HG03280 (cell line): ENCODE data around the gene MTCH2.

ENCODE experiments used
- ATAC-seq: cut with Tn5 transposase; IDR thresholded peaks from one replicate; pipeline ENCODE4 v1.9.1; 2021; ENCODE audit warnings: mild to moderate bottlenecking, moderate library complexity; ENCODE audit not compliant: unreplicated experiment

The MTCH2 gene

DNA sequence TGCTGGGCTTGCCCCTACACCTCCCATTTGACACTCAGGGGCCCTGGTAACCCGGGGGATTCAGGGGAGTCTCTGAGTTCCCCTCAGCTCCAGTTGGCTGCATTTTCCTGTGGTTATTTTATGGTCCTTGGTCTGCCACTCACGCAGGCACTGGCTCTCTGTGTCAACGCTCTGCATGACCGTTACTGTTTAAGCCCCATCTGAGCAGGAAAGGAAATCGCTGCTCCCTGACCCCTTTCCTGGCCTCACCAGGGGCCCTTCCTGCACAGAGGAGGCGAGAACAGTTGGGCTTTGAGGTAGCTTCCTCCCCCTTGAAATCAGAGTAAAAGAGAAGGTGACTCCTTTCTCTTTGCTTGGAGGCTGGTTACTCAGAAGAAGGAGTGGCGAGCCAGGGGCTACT, 50.6 kb downstream of the MTCH2 start:
- no peak for ATAC-seq

DNA sequence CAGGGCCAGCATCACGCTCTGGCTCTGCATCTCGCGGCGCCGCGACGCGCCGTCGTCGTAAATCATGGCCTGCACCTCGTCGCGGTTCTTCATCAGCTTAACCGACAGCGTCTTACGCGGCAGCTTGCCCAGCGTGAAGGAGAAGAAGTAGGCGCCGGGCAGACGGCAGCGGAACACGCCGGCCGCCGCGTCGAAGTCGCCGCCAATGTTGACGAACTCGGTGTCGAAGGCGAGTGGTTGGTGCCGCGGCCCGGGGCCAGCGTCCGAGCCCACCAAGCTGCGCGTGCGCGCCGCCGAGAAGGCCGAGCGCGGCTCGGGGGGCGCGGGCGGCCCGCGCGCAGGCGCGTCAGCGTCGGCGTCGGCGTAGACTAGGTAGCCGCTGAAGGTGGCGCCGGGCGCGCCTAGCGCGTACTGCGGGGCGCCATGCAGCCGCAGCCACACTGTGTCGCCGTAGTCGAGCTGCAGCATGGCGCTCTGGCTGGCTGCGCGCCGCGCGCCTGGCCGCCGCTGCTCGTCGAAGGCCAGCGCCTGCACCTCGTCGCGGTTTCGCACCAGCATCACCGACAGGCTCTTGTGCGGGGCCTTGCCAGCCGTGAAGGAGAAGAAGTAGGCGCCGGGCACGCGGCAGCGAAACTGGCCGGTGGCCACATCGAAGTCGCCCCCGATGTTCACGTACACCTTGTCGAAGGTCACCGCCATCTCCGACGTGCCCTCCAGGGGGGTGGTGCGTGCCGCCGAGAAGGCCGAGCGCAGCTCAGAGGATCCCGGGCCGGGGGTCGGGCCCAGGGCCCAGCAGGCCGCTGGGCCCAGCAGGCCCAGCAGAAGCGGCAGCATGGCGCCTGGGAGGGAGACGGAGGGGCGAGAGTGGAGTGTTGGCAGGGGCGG, 52.1 kb downstream of the MTCH2 start:
- ATAC-seq: no peak

DNA sequence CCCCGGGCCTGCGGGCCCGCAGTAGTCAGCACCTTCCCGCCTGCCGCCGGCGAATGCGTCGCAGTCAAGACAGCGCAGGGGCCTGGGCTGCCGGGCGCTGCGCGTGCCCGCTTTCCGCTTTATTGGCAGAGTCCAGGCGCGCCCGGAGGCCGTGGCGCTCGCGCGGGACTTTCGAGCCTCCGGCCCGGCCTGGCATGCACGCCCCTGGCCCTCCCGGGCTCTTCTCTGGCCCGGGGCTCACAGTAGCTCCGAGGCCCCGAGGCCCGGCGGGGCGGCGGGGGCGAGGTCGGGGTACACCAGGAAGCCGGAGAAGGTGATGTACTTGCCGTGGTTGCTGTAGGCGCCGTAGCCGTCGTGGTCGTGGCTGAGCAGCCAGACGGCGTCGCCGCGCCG, 52.8 kb downstream of the MTCH2 start:
- no peak for ATAC-seq

DNA sequence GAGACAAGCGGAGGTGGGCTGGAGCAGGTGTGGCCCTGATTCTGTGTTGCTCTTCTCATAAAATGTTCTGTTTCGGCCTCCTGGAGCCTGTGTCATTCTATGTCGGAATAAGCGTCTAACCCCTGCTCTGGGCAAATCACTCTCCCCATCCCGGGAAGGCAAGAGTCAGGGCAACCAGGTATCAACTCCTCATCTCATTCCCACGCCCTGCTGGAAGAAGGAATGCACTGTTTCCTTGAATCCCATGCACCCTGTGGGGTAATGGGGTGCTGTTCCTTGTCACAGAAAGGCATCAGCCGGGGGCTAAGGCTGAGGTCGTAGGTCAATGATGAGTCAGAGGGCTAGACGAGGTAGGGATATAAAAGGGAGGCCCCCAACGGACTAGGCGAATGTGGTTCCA, 53.2 kb downstream of the MTCH2 start:
- ATAC-seq: no peak

DNA sequence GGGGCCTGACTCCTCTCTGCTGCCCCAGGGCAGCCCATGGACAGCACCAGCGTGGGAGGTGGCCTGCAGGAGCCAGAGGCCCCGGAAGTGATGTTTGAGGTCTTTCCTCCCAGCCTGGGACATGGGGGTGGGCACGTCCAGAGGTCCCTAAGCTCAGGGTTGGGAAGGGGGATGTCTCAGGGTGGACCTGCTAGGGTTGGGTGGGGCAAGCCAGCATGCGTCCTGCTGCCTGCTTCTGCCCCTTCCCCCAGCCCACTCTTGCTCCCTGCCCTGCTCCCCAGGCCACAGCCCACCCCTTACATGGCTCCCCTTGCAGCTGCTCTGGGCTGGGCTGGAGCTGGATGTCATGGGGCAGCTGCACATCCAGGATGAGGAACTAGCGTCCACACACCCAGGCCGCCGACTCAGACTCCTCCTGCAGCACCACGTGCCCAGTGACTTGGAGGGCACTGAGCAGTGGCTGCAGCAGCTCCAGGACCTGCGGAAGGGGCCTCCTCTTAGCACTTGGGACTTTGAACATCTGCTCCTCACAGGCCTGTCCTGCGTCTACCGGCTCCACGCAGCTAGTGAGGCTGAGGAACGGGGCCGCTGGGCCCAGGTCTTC, 54.5 kb downstream of the MTCH2 start:
- ATAC-seq: no peak

DNA sequence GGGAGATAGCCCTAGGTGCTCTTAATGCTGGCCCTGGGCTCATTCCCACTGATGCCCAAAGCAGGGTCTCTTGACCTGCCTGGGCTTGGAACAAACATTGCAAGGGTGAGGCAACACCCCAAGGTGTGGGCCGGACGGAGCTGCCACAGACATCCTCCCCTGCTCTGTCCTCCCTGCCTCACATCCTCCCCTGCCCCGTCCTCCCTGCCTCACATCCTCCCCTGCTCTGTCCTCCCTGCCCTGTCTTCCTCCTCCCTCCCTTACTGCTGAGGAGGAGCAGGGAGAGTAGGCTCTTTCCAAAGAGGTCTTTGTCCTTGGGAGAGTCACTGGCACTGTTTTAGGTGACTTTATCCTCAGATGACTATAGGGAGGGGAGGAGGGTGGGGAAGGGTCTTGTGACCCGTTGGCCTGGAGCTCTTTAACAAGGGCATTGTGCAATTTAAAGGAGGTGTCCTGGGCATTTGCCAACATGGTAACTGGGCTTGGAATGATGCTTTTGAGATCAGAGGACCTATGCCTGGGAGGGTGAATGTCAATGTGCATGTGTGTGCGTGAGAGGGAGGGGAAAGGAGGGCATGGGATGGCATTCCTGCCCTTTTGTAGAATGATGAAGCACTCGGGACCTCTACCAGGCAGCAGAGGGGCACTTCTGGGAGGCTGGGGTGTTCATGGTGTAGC, 55.2 kb downstream of the MTCH2 start:
- no peak for ATAC-seq

DNA sequence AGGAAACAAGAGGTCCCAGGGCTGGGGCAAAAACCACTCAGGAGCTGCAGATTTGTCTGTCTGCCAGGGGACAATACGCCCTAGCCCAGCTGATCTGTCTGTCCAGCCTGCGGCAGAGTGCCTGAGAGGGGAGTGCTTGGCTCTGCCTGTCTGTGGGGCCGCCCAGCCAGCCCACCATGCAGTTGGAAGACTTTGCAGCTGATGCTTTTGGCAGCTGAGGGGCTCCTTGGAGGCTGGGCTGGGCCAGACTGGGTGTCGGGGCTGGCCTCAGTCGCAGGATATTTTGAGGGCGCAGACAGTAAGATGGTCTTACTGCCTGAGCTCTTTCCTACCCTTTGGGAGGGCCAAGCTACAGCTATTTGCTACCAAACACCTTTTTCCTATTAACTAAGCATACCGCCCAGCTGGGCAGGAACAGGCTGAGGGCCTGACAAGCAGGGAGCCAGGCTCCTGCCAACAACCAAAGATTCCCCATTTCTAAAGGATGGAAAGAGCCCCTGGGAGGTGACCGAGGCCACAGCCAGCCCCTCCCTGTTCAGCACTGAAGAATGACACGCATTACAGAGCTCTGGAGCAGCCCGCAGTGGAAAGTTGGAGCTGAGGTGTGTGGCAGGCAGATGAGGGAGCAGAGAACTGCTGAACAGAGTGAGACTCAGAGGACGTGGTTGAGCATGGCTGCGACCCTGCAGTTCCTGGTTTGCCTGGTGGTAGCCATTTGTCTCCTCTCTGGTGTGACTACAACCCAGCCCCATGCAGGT, 56.1 kb downstream of the MTCH2 start, which contains the start of gene FAM180B:
Gene FAM180B (plus strand): TSS at position 581 of the 758 bp plus-strand sequence. CDS start 91 bp downstream, at position 672.
- ATAC-seq: no peak

DNA sequence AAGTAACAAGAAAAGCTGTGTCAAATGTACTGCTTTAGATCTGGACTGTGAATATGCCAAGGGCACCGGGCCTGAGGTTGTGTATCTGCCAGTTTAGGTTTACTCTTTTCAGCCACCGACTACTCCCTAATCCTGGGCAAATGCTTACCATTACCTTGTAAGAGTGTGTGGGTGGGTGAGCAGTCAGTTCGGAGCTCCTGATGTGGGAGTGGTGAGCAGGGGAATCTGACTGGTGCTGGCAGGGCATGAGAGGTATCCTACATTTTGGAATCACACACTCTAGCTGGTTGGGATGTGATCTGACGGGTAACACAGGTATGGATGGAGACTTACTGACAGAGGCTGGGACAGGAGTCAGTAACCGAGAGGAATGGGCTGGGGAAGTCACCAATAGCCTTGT, 58.5 kb downstream of the MTCH2 start:
- no peak for ATAC-seq

DNA sequence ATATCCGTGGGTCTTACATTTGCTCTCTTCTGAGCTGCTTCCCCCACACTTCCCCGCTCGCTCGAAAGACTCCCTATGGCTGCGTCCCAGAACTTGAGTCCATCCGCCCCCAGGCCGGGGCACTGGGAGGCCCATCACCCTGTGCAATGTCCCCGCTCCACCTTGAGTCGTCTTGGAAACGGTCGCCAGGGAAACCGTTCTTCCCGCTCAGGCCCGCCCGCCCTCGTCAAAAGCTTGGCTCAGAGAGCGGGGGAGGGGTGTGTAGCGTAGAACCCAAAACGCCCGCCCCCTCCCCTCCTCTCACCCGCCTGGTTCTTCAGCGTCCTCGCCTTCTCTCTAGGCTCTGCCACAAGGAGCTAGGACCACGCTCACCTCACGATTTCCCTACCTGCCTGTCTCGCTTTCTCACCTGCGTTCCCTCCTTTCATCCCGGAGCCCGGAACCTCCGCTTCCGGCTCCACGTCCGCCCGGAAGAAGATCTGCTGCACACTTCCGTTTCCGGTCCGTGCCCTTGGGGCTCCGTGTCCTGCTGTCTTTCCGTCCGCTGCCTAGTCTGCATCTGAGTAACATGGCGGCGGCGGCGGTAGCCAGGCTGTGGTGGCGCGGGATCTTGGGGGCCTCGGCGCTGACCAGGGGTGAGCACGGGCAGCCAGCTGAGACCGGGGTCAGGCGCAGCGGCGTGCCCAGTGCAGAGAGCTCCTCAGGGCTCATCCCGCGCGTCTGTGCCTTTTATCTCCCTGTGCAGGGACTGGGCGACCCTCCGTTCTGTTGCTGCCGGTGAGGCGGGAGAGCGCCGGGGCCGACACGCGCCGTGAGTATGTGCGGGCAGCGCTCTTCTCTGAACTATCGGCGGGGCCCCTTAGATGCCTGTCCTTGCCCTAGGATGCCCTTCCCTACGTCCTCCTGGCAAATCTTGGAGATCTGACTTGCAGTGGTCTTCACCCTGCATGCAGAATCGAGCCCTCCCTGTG, 63.5 kb downstream of the MTCH2 start, which contains the start of the genes KBTBD4 and NDUFS3:
Gene KBTBD4 (minus strand): TSS at position 447 of the 971 bp plus-strand sequence. CDS start 19 bp downstream, at position 428.
Gene NDUFS3 (plus strand): TSS at position 551 of the 971 bp plus-strand sequence. CDS start 18 bp downstream, at position 569.
- peak; percentile 90 for ATAC-seq

DNA sequence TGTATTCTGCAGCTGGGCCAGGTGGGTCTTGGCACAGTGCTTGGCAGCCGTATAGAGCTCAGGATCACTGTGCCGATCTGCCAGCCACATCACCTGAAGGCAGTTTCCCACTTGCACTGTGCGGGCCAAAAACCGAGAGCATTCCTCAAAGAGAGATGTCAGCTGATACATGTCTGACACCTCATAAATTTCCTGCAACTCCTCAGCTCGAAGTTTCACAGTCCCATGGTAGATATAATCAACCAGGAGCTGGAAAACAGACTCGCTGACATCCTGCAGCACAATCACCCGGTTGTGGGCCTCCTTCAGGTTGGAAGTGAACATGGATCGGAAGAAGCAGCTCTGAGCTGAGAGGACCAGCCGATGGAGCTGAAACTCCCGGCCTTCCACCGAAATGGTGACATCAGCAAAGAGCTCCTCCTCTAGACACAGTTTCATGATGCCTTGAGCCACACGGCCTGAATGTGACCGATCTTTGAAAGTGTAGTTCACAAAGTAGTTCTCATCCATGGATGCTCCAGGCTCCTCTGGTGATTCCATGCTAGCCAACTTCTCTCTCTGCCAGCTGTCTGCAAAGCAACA, 64.8 kb downstream of the MTCH2 start:
- ATAC-seq: no peak

DNA sequence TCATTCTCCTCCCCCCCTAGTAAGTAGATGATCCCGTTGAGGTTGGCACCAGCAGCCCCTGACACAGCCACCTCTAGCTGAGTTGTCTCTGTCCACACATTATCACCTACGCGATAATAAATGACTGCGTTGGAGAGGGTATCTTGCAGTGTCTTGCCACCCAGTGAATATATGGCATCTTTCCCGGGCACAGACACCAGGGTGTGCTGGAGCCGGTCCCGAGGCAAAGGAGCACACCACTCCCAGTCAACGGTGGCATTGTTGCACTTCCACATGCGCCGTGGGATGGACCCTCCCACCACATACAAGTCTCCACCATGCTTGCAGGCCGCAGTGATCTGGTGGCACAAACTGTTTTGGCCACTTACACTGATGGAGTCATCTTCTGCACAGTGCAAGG, 69.0 kb downstream of the MTCH2 start:
- no peak for ATAC-seq

DNA sequence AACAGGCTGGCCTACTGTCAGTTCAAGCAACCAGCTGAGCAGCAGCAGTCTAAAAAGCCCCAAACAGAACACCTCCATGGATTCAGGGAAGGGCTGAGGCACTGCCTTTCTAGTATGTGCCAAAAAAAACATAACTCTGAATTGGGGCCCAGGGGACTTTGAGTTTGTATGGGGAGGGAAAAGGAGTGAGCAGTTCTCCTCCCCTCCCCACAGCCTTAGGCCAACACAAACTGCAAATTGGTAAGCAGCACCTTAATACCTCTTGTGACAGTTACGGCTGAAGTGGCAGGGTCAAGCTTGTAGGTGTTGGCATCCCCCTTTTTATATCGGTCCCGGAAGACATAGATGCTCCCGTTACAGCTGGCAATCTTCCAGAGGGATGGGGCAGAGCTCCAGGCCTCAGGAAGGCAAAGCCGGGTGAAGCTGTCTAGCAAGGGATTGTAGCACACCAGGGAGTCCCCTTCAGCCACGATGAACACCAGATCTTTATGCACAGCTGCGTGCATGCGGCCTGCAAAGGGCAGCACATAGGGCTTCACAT, 69.6 kb downstream of the MTCH2 start:
- no peak for ATAC-seq

DNA sequence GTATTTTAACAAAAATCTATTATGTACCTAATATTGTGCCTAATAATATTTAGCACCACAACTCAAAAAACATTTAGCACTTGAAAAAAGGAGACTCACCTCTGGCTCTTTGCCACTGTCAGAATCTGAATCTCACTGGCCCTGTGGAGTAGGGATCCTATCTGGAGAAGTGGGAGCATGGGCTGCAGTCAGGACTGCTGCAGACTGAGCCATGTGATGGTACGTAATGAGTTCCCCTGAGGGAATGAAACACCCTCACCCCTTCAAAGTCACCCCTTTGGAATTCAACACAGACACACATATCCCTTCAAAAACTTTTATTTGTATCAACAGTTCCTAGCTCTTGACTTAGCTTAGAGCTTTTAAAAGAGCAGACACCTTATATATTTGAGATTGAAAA, 70.5 kb downstream of the MTCH2 start:
- ATAC-seq: no peak

DNA sequence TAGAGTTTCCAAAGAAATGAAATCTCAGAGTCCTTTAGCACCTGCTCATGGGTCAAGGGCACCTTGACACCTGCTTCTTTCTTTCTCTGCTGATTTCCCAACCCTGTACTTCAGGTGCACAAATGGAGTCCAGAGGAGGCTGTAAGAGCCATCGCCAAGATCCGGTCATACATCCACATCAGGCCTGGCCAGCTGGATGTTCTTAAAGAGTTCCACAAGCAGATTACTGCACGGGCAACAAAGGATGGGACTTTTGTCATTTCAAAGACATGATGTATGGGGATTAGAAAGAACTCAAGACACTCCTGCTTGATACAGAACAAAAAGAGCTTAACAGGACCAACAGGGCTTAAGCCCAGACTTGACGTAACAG, 71.0 kb downstream of the MTCH2 start:
- ATAC-seq: no peak

DNA sequence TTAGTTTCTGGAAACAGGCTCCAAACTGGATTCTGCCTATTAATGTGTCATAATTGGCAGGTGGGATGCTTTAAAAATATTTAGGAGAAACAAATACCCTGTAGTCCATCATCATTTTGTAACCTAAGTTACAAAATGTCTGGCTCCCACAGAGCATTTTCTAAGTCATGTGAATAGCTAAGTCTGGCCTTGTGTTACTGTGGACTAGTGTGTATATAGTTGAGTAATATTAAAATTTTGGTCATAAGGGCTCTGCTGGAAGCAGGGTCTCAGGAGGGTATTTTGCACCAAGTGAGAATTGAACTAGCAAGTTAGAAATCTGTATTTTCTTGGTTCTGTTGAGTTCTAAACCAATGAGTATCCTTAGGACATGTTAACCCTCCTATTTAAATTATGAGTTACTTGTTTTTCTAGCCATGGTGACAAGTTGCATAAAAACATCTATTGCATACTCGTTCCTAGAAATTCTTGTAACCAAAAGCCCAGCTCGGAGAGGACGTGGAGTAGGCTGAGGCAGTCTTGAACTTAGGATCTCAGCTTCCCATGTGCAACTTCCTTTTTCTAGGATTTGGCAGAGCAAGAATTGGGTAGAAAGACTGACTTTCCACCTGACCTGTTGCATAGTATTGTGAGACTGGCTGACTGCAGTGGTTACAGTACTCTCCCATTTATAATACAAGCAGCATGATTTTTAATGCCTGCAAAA, 71.6 kb downstream of the MTCH2 start:
- no peak for ATAC-seq

DNA sequence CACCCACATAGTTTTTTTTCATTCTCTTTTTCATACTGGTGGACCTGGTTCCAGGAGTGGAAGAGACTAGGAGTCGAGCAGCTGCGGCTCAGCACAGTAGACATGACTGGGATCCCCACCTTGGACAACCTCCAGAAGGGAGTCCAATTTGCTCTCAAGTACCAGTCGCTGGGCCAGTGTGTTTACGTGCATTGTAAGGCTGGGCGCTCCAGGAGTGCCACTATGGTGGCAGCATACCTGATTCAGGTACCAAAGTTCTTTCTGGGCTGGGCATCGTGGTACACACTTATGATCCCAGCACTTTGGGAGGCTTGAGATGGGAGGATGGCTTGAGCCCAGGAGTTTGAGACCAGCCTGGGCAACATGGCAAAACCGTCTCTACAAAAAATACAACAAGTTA, 72.7 kb downstream of the MTCH2 start:
- ATAC-seq: no peak
